GM18505 (cell line): ENCODE measurements around the gene NUMB.

Source experiments
- ATAC-seq: cut with Tn5 transposase; IDR thresholded peaks from one replicate; pipeline ENCODE4 v1.9.1; 2021; ENCODE audit not compliant: unreplicated experiment
- POLR2A ChIP-seq: IDR thresholded peaks from 4 replicates; pipeline ENCODE4 v1.6.1; 2011; ENCODE audit warnings: borderline replicate concordance; ENCODE audit not compliant: insufficient read depth, insufficient read length; ENCODE audit errors: extremely low read depth

Gene NUMB

DNA sequence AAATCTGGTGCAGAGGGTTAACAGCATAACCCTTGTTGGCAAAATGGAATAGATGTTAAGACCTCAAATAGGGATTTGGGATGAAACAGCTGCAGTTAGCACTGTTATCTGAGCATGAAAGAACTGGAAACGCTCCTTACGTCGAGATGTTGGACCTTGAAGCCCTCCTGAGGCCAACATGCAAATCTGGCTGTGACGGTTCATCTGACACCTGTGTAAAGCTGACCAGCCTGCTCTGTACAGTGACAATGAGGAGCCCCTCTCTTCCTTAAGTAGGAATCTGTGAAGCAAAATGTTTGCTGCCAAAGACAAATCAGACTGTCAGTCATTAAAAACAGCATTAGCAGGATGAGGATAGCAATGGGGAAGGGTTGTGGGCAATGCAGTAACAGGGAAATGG, 184.5 kb downstream of the NUMB start:
- no peak for TF ChIP-seq POLR2A
- no peak for ATAC-seq

DNA sequence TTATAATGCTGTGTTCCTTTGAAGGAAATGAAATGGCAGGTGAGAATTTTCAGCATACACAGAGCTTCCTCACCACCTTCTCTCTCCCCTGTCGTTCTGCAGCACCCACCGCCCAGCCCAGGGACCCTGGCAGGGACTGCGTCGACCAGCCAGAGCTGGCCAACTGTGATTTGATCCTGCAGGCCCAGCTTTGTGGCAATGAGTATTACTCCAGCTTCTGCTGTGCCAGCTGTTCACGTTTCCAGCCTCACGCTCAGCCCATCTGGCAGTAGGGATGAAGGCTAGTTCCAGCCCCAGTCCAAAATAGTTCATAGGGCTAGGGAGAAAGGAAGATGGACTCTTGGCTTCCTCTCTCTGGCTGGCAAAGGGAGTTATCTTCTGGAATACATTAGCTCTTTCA, 186.0 kb downstream of the NUMB start:
- ATAC-seq, result no peak
- TF ChIP-seq POLR2A, result no peak

DNA sequence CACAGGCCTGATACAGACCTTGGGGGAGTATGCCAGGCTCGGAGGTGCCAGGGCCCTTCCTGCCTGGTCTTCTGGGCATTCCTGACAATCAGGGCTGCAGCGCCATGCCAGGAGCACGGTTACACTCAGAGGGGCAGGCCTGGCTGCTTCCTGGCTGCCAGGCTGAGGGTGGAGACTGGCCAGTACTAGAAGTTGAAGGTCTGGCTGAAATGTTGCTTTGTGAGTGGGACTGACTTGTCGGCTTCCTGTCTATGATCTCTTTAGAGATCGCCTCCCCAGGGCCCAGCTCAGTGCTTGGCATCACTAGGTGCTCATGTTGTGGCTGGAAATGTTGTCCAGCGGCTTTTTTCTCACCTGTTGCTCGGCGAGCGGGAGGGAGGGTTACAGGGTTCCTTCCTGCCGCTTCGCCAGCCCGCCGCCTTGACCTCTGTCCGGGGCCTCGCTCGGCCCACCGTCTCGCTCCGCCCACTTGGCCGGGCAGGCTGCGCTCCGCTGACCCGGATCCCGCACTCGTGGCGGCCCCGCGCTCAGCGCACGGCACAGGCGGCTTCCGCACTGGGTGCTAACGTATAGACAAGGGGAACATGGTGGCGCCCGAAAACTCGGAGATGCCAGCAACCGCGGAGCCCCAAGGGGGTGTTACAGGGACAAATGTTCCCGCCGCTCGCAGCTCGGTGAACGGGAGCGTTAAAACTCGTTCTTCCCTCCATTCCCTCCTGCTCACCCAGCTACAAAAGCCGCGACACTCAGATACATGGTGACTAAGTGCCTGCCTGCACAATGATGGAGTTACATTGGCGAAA, 188.4 kb downstream of the NUMB start:
- peak; percentile 54 for TF ChIP-seq POLR2A
- ATAC-seq, result peak; percentile 52

DNA sequence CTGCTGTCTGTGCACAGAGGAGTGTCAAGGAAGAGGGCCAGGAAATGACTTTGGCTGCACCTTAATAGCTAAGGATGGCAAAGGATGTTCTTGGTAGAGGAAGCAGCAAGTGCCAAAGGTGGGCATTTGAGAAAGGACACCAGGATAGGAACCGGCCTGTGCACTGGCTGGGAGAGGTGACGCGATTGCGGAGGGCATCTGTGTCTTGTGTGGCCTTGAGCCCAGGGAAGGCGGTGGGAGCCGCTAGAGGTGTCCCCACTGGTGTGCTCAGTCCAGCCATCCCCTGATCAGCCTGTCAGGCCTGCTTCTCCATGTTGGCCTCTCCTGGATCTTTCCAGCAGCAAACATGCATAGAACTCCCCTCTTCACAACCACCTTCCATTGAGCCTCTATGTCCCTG, 190.9 kb downstream of the NUMB start:
- TF ChIP-seq POLR2A, result no peak
- no peak for ATAC-seq

DNA sequence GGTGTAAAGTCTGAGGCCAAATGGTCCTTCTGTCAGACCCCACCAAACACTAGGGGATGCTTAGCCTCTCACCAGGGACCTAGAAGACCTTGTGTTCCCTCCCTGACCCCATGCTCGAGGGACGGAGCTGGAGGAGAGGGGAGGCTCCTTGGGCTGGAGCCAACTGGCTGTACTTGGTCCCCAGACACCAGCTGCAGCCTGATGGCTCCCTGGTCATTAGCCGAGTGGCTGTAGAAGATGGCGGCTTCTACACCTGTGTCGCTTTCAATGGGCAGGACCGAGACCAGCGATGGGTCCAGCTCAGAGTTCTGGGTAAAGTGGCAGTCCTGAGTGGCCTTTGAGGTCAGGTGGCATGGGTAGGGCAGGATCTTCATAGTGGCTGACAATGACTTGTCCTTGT, 192.0 kb downstream of the NUMB start:
- no peak for TF ChIP-seq POLR2A
- ATAC-seq, result no peak

DNA sequence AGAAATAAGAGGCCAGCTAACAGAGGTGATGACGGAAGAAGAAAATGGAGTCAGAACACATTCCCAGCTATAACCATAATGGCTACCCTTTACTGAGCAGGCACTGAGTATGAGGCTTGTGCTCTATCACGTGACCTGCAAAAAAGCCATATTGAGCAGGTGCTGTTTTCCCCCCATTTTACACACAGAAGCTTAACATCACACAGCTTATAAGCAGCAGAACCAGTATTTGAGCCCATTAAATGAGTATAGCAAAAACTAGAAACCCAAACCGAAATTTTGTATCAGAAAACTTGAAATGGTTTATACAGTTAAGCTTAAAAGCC, 192.7 kb downstream of the NUMB start:
- no peak for ATAC-seq

DNA sequence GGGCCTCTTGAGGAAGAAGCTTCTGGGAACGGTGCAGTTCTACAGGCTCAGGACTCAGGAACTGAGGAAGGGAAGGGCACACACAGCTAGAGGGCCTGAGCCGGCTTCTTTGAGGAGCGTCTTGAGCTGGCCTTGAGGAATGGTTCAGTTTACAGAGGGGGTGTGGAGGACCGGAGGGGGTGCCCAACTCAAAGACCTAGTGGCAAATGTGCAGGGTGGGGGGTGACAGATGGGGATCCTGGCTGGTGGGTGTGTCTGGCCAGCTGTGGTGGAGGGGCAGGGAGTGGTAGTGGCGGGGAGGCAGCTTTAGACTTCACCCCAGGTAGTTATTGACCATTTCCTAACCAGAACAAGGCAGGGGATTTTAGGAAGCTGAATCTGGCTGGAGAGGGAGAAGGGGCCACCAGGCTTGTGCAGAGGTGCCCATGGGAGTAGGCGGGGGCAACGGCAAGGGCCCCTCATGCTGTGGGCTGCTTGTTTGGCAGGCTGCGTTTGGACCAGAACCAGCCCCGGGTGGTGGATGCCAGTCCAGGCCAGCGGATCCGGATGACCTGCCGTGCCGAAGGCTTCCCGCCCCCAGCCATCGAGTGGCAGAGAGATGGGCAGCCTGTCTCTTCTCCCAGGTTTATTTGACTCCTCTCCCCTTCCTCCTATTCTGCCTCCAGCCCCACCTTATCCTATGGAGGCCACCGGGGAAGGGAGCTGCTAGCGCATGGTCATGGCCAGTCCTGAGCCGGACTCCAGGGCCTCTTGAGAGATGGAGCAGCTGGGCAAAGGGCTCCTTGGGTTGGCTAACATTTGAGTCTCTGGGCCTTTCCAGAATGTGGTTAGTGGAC, 193.2 kb downstream of the NUMB start:
- TF ChIP-seq POLR2A, result no peak

More for the DNA sequence above, 192.7 kb downstream of the NUMB start:
- no peak for TF ChIP-seq POLR2A

DNA sequence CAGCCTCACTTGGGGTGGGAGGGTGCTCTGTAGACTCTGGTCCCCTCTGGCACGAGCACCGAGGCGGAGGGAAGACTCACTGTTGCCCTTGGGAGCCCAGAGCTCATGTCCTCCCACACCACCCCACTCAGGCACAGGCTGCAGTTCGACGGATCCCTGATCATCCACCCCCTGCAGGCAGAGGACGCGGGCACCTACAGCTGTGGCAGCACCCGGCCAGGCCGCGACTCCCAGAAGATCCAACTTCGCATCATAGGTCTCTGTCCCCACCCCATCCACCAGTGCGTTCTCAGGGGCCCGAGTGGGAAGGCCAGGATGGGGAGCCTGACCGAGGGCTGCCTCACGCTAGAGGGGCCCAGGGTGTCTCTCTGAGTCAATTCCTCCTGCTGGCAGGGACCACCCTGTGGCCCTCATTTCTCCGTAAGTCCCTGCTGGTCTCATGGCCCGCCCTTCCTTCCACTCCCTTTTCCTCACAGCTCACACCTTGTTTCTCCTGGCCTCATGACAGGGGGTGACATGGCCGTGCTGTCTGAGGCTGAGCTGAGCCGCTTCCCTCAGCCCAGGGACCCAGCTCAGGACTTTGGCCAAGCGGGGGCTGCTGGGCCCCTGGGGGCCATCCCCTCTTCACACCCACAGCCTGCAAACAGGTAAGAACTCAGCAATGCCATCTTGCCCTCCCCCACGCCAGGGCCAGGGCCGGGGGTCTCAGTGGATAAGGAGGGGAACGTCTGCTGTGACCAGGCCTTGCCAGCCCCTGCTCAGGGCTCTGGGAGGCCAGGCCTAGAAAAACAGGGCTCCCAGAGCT, 194.1 kb downstream of the NUMB start:
- ATAC-seq, result no peak
- no peak for TF ChIP-seq POLR2A

More for the DNA sequence above, 193.2 kb downstream of the NUMB start:
- no peak for ATAC-seq

DNA sequence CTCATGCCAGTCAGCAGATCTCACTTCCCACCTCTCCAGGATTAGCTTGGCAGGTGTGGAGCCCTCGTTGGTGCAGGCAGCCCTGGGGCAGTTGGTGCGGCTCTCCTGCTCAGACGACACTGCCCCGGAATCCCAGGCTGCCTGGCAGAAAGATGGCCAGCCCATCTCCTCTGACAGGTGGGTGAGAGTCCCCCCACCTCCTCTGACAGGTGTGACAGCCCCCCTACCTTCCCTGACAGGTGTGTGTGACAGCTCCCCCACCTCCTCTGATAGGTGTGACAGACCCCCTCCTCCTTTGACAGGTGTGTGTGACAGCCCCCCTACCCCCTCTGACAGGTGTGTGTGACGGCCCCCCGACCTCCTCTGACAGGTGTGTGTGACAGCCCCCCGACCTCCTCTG, 194.7 kb downstream of the NUMB start:
- TF ChIP-seq POLR2A, result no peak

DNA sequence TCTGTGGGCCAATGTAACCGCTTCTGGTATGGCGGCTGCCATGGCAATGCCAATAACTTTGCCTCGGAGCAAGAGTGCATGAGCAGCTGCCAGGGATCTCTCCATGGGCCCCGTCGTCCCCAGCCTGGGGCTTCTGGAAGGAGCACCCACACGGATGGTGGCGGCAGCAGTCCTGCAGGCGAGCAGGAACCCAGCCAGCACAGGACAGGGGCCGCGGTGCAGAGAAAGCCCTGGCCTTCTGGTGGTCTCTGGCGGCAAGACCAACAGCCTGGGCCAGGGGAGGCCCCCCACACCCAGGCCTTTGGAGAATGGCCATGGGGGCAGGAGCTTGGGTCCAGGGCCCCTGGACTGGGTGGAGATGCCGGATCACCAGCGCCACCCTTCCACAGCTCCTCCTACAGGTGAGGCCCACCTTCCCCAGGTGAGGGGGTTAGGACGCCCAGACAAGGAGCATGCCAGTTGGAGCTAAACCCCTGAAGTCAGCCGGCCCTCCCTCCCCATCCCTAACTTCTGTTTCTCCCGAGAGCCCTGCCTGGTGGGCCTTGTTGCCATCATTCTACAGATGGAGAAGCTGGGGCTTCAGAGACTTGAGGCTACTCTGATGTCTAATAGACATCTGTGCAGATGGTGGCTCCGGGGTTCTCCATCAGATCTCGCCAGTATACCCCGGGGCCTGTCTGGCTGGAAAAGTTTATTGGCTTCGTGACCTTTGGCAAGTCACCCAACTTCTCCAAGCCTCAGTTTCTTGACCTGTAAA, 195.7 kb downstream of the NUMB start:
- ATAC-seq, result no peak
- no peak for TF ChIP-seq POLR2A

More for the DNA sequence above, 194.7 kb downstream of the NUMB start:
- ATAC-seq, result no peak

DNA sequence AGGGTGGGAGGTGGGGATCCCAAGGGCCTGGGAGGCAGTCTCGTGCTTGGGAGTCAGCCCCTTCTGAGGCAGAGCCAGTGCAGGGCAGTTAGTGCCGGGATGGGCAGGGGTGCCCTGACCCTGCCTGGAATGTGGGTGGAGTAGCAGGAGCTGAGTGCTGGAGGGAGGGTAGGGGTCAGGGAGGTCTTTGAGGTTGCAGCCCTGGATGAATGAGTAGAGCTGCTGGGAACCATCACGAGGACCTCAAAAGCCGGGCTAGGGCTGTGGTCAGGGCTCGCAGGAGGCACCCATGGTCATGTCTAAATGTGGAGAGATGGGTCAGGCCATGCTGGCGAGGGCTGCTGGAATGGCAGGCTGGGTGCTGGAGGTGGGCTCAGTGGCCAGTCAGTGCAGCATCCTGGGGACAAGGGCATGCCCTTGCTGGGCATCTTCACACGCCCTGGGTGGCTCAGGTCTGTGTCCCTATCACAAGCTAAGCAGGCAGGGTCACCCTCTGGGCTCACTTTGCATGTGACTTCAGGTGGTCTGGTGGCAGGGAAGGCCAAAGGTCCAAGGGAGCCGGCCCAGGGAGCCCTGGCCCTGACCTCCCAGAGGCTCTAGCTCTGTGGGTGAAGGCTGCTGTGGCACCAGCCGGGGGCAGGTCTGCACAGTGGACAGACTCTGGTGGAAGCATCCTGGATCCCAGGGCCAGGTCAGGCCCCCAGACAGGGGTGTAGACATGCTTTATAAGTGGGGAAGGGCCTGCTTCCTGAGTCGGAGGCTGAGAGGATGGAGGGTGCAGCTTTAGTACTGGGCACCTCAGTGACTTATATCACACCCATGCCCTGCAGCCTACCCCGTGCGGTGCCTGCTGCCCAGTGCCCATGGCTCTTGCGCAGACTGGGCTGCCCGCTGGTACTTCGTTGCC, 196.6 kb downstream of the NUMB start:
- no peak for TF ChIP-seq POLR2A
- ATAC-seq, result no peak

DNA sequence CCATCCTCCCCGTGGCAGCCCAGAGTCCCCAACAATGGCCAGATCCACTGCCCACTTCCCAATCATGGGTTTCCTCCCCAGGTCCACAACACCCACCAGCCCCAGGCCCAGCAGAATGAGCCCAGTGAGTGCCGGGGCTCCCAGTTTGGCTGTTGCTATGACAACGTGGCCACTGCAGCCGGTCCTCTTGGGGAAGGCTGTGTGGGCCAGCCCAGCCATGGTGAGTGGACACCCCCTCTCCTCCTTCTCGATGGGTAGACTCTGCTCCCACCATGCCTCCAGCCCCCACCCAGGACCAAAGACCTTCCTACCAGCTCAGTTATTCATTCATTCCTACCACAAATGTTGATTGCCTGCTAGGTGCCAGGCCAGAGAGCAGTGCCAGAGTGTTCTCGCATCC, 197.3 kb downstream of the NUMB start:
- no peak for ATAC-seq
- TF ChIP-seq POLR2A, result no peak

DNA sequence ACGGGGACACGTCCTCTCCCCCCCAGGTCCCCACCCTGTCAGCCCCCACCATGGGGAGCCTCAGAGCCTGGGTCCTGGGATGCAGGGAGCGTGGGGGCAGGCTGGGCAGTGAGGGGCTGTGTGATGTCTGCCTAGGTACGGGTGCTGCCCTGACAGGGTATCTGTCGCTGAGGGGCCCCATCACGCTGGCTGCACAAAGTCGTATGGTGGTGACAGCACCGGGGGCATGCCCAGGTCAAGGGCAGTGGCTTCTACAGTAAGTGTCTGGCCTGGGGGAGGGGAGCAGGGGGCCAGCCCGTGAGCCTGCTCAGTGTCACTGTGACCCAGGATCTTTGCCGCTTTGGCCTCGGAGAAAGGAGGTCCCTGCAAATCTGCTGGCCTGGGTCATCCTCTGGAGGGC, 197.8 kb downstream of the NUMB start:
- no peak for ATAC-seq

More for the DNA sequence above, 197.8 kb downstream of the NUMB start:
- TF ChIP-seq POLR2A, result no peak
